Activated CD4-positive, alpha-beta T cell treated with anti-CD3 and anti-CD28 coated beads, Interleukin-2, amount 50 U/mL, for 1 hour (primary cell): ENCODE results near the gene ATCAY.

Experiments used
- DNase-seq: peaks from one replicate; pipeline ENCODE4 v3.0.0-alpha.2; 2020

Gene ATCAY

DNA sequence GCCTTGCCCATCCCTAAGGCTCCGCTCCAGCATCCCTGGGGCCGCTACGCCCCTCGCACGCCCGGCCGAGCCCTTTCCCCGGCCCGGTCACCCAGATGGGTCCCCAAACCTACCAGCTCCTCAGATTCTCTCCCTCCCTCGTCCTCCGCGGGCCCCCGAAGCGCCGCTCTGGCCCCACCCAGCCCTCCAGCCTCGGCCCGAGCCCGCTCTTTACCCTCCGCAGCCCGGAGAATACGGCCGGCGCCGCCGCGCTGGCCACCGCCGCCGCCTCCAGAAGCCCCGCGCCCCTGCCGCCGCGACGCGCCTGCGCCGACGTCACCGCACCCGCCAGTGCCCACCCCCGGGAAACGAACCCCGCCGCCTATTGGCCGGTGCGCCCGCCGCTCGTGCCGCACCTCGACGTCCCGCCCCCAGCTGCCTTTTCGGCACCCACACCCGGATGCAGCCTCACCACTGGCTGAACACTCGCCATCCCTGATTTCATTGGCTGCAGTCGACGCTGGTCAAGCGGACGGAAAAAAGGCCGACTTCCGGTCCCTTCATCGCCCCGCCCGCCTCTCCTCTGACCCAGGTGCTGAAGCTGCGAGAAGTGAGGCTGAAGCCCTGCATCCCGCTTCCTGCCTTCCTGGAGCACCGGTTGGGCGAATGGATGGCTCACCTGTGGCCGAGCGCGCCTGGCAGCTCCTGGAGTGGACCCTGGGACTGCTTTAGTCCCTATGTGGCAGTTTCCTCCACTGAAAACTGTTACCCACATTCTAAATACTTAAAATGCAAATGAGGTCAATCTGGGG lies 90.5 kb downstream of the ATCAY start, which contains the start of gene DAPK3:
TSS of gene DAPK3 (minus strand) at position 292 of the 791 bp plus-strand sequence. CDS start 1,364 bp downstream, outside the sequence.
- DNase-seq = peak; percentile 89

DNA sequence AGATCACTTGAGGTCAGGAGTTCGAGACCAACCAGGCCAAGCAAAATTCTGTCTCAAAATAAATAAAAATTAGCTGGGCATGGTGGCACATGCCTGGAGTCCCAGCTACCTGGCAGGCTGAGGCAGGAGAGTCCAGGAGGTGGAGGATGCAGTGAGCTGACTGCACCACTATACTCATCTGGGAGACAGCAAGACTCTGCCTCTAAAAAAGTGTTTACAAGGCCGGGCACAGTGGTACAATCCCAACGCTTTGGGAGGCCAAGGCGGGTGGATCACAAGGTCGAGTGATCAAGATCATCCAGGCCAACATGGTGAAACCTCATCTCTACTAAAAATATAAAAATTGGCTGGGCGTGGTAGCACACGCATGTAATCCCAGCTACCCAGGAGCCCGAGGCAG lies 94.7 kb downstream of the ATCAY start:
- DNase-seq = no peak

DNA sequence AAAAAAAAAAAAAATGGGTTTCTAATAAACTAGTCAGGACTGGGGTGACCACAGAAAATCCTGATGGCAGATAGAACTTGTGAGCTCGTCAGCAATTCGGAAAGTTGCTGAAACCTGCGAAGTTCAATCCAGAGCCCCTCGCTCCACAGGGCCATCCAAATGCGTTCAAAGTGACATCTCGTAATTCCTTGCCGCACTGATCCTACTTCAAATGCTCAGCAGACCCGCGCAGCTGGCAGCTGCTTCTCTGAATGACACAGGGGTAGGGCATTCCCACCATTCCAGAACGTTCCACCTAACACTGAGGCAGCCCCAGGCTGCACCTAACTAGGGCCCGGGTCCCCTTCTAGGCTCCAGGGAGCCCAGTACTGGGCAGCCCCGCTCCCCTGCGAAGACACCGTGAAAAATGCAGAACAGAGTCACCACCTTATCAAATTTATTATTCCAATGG lies 95.2 kb downstream of the ATCAY start:
- no peak for DNase-seq

DNA sequence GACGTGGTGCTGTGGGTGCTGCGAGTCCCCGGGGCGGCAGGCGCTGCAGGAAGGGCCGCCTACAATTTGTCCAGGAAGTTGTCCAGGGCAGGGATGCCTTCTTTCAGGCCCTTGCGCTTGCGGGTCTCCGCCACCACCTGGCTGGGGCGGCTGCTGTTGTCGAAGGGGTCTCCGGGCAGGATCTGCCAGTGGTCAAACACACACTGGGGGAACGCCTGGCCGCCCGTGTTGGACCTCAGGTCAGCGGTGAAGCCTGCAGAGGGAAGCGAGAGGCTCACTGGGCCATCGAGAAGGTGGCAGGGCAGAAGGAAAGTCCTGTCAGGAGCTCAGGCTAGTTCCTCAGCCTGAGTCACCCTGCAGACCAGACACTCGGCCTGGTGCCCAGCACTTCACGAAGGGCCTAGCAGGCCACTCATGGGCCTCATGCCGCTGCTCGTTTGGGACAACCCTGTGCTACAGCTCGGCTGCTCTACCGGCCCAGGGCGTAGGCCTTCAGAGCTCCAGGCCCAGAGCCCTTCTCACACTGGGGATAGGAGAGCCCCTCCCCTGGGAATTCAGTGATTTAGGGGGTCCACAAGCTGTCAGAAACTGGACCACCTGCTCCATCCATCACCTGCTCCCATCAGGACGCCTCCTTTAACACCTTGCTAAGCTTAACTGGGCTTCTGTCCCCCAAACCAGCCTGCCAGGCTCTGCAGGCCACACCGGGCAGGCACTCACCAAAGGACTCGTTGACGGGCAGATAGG lies 96.2 kb downstream of the ATCAY start:
- no peak for DNase-seq
